Activated naive CD8-positive, alpha-beta T cell treated with anti-CD3 and anti-CD28 coated beads, Interleukin-2, amount 50 U/mL, for 24 hours (primary cell): Measurements from ENCODE around the gene PDE2A.

ENCODE experiments used
- ATAC-seq: fragments of 150-1000 bp; cut with Tn5 transposase; one replicate; pipeline ENCODE4 v1.10.0; 2021
- DNase-seq: peaks from one replicate; pipeline ENCODE4 v3.0.0; 2021
- H3K27ac Mint-ChIP-seq: one replicate; pipeline ENCODE4 v1.8.0; 2021; ENCODE audit warnings: mild to moderate bottlenecking, mixed read lengths
- H3K27me3 Mint-ChIP-seq: one replicate; pipeline ENCODE4 v1.8.0; 2021; ENCODE audit warnings: mixed read lengths
- H3K36me3 Mint-ChIP-seq: one replicate; pipeline ENCODE4 v1.8.0; 2021; ENCODE audit warnings: low read depth, mixed read lengths
- H3K4me1 Mint-ChIP-seq: one replicate; pipeline ENCODE4 v1.8.0; 2021; ENCODE audit warnings: mixed read lengths
- H3K4me3 Mint-ChIP-seq: one replicate; pipeline ENCODE4 v1.8.0; 2021; ENCODE audit warnings: mild to moderate bottlenecking, moderate library complexity, mixed read lengths
- H3K9me3 Mint-ChIP-seq: one replicate; pipeline ENCODE4 v1.8.0; 2021; ENCODE audit warnings: mixed read lengths

PDE2A gene

DNA sequence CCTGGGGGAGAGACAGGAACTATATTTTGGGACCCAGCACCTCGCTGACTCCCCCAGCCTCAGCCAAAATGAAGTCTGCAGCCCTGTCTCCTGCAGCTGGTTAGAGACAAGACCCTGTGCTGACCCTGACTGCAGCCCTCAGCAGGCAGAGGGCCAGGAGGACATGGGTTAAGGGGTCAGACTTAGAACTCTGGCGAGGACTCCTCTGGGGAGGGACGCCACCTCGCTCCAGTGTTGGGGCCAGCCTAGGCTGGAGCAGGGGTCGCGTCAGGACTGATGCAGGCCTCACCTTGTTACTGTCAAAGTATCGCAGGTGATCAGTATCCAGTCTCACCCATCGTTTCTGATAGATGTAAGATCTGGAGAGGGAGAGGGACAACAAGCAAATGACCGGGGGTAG lies 36.9 kb upstream of the PDE2A start:
- no peak overlapping the region for H3K4me3 Mint-ChIP-seq
- no peaks in the 10 kb centered on the region for H3K9me3 Mint-ChIP-seq
- no peaks in the 10 kb centered on the region for H3K27me3 Mint-ChIP-seq
- ATAC-seq (no peak), DNase-seq (no peak)
- H3K4me1 Mint-ChIP-seq, result peaks cover 3% of the 10 kb centered on the region
- no peak overlapping the region for H3K27ac Mint-ChIP-seq
- peaks cover 16% of the 10 kb centered on the region for H3K36me3 Mint-ChIP-seq

- Mint-ChIP-seq H3K4me3 (no peak overlapping the region), H3K9me3 (no peaks in the 10 kb centered on the region), H3K27ac (no peak overlapping the region), H3K4me1 (peaks cover 3% of the 10 kb centered on the region), H3K36me3 (peaks cover 18% of the 10 kb centered on the region), H3K27me3 (no peaks in the 10 kb centered on the region)
- ATAC-seq (no peak), DNase-seq (no peak)
Observed at GRCh38 chr11:72710278-72710677, 36.1 kb upstream of the PDE2A start.

DNA sequence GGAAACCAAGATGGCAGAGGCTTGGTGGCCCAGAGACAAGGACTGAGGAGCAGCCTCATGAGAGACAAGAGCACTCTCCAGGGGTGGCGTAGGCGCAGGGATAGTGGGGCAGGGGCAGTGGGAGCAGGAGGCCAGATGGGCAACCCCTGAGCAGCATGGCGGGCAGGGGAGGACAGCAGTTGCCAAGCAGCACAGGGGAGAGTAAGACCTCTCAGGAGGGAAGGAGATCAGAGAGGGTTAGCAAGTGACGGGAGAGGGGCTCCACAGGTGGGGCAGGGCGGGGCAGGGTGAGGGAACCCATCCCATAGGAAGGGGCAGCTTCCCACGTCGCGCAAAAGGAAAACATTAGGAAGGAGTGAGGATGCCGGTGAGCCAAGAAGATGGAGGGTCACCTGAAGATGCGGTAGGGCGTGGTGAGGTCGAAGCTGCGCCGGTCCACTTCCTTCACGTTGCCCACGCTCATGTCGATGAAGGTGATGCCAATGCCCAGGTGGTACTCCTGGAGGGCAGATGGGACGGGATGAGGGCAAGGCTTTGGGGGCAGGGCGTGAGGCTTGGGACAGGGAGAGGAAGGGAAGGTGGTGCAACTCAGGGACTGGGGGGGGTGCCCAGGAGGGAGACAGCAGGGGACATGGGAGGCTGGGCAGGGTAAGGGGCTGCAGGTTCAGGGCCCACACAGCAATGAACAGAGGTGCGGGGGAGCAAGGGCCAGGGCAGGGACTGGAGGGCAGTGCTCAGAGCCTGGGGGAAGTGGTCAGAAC lies 35.4 kb upstream of the PDE2A start:
- H3K27ac Mint-ChIP-seq, result no peak overlapping the region
- H3K4me1 Mint-ChIP-seq, result peaks cover 3% of the 10 kb centered on the region
- H3K36me3 Mint-ChIP-seq, result peaks cover 18% of the 10 kb centered on the region
- no peak overlapping the region for H3K4me3 Mint-ChIP-seq
- ATAC-seq (no peak), DNase-seq (no peak)
- H3K27me3 Mint-ChIP-seq, result no peaks in the 10 kb centered on the region
- H3K9me3 Mint-ChIP-seq, result no peaks in the 10 kb centered on the region

DNA sequence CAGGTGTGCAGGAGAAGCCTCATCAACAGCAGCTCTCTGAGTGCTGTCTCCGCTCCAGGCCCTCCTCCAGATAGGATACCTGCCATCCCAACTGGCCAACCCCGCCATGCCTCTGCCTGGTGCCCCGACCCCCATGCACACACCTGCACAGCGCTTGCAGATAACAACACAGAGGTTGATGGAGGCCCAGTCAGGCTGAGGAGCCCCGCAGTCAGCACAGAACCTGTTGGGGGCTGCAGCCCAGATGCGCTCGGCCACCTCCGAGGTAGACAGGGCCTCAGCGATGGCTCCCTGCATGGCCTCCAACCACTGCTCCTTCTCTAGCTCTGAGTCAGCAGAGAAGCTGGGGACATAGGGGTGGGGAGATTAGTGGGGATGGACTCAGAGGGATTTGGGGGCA lies 32.8 kb upstream of the PDE2A start:
- H3K27ac Mint-ChIP-seq, result no peak overlapping the region
- no peaks in the 10 kb centered on the region for H3K27me3 Mint-ChIP-seq
- ATAC-seq (no peak), DNase-seq (no peak)
- no peak overlapping the region for H3K4me3 Mint-ChIP-seq
- peaks cover 18% of the 10 kb centered on the region for H3K36me3 Mint-ChIP-seq
- H3K9me3 Mint-ChIP-seq, result no peaks in the 10 kb centered on the region
- no peaks in the 10 kb centered on the region for H3K4me1 Mint-ChIP-seq

- H3K36me3 Mint-ChIP-seq, result peaks cover 18% of the 10 kb centered on the region
- no peaks in the 10 kb centered on the region for H3K27me3 Mint-ChIP-seq
- H3K4me1 Mint-ChIP-seq, result no peaks in the 10 kb centered on the region
- H3K9me3 Mint-ChIP-seq, result no peaks in the 10 kb centered on the region
- DNase-seq (no peak), ATAC-seq (no peak)
- H3K4me3 Mint-ChIP-seq, result no peak overlapping the region
- H3K27ac Mint-ChIP-seq, result no peak overlapping the region
Observed at GRCh38 chr11:72706579-72706978, 32.4 kb upstream of the PDE2A start.

GRCh38 chr11:72705442-72706365 lies 31.5 kb upstream of the PDE2A start:
- Mint-ChIP-seq H3K27ac (no peak overlapping the region), H3K9me3 (no peaks in the 10 kb centered on the region), H3K27me3 (no peaks in the 10 kb centered on the region), H3K4me3 (no peak overlapping the region), H3K36me3 (peaks cover 17% of the 10 kb centered on the region), H3K4me1 (no peaks in the 10 kb centered on the region)
- no peak for DNase-seq
- no peak for ATAC-seq

DNA sequence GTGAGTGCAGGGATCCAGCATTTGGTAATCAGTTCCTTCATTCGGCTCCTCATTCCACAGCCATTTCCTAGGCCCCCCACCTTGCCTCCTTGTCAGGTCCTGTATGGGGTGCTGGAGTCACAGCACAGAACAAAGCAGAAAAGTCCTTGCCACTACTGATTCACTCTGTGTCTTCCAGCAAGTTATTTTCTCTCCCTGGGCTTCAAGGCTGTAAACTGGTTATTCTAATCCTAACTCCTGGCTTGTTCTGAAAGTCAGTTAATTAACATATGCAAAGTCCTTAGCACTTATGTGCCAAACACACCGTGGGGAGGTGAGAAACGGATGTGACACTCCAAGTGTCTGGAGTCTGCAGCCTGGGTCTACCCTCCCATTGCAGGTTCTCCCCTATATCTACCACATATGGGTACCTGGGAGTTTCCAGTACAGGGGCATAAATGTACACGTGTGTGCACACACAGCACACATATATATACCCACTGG lies 30.6 kb upstream of the PDE2A start:
- H3K4me3 Mint-ChIP-seq, result no peak overlapping the region
- no peak for ATAC-seq
- no peaks in the 10 kb centered on the region for H3K4me1 Mint-ChIP-seq
- DNase-seq, result no peak
- peak overlapping the region; percentile 25 for H3K27ac Mint-ChIP-seq
- H3K9me3 Mint-ChIP-seq, result no peaks in the 10 kb centered on the region
- no peaks in the 10 kb centered on the region for H3K27me3 Mint-ChIP-seq
- peaks cover 20% of the 10 kb centered on the region for H3K36me3 Mint-ChIP-seq

DNA sequence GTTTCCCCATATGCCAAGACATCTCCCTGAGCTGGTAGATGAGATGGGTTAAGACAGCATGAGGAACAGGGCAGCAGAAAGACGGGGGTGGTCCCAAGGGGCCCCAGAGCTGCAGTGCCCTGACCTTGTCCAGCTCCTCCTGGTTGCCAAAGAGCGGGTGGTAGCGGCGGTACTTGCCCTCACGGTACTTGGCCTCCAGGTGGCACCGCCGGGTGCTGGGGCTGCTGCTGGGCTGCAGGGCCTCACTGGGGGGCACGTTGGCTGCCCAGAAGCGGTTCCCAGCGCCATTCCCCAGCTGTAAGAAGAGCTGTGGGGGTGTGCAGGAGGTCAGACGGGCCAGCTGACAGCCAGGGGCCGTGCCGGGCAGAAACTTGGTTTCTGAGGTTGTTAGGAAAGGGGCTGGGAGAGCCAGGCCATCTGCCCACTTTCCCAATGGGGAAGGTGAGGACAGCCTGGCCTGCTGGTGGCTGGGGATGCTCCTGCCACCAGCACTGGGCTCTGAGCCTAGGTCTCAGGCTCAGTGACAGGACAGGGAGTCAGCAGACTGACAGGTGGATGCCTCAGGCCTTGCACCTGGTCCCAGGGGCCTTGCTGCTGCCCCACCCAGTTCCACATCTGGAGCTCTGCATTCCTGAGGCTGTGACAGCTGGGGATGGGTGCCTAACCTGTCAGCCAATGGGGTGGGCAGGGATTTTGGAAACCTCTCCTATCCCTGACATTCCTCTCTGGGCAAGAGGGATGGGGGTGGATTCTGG lies 30.0 kb upstream of the PDE2A start:
- no peaks in the 10 kb centered on the region for H3K9me3 Mint-ChIP-seq
- peaks cover 17% of the 10 kb centered on the region for H3K36me3 Mint-ChIP-seq
- H3K4me3 Mint-ChIP-seq, result no peak overlapping the region
- no peak overlapping the region for H3K27ac Mint-ChIP-seq
- peak; percentile 22 for ATAC-seq
- no peak for DNase-seq
- H3K27me3 Mint-ChIP-seq, result no peaks in the 10 kb centered on the region
- H3K4me1 Mint-ChIP-seq, result no peaks in the 10 kb centered on the region

- Mint-ChIP-seq H3K27me3 (no peaks in the 10 kb centered on the region), H3K4me3 (no peak overlapping the region)
- DNase-seq, result no peak
Observed at GRCh38 chr11:72703267-72704008, 29.2 kb upstream of the PDE2A start.

DNA sequence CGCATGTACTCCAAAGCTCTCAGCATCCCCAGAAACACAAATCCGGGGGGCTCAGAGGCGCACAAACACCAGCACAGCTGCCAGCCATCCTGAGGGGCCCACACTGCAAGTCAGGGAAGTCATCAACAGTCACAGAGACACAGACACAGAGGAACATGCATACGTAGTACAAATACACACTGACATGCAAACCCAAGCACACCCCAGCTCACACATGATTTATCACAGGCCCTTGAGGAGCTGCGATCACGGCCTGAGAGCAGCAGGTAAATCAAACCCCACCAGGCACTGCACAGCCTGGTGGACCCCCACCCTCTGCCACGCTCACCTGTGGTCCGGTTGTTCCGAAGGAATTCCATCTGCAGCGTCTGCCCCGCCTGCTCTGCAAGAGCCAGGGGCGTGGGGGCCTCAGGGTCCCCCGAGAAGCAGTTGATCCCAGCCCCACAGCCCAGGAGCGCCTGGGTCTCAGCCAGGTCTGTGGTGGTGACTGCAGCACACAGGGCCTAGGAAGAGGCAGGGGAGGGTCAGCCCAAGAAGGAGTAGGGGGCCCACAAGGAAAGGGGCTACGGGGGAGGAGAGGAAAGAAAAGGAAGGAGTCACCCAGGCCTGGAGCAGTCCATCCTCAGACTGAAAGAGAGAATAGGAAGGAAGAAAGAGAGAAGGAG lies 28.5 kb upstream of the PDE2A start:
- Mint-ChIP-seq H3K9me3 (no peaks in the 10 kb centered on the region), H3K4me3 (no peak overlapping the region), H3K27me3 (no peaks in the 10 kb centered on the region), H3K4me1 (no peaks in the 10 kb centered on the region), H3K27ac (no peak overlapping the region), H3K36me3 (peaks cover 14% of the 10 kb centered on the region)
- DNase-seq, result no peak
- no peak for ATAC-seq

More at GRCh38 chr11:72703267-72704008, 29.2 kb upstream of the PDE2A start:
- H3K4me1 Mint-ChIP-seq, result no peaks in the 10 kb centered on the region
- no peaks in the 10 kb centered on the region for H3K9me3 Mint-ChIP-seq
- no peak overlapping the region for H3K27ac Mint-ChIP-seq
- no peak for ATAC-seq
- peaks cover 16% of the 10 kb centered on the region for H3K36me3 Mint-ChIP-seq

- no peak overlapping the region for H3K27ac Mint-ChIP-seq
Observed at GRCh38 chr11:72702096-72702495, 27.9 kb upstream of the PDE2A start.

DNA sequence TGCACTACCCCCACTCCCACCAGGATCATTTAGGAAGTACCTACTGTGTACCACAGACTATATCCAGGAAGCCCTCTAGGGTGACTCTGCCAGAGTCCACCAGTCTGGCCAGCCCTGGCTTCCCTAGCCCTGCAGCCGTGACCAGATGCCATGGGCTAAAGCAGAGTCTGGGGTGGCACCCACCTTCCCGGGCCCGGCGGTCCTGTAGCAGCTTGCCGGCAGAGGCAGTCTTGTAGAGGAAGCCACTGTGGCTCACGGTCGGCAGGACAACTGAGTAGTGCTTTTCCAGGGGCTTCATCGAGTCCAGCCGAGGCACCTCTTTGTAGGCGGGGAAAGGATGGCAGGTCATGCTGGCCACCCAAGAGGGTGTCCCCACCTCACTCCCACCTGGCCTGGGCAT lies 27.2 kb upstream of the PDE2A start:
- H3K36me3 Mint-ChIP-seq, result peaks cover 13% of the 10 kb centered on the region
- no peak overlapping the region for H3K27ac Mint-ChIP-seq
- ATAC-seq (no peak), DNase-seq (no peak)
- no peaks in the 10 kb centered on the region for H3K9me3 Mint-ChIP-seq
- H3K27me3 Mint-ChIP-seq, result no peaks in the 10 kb centered on the region
- H3K4me1 Mint-ChIP-seq, result no peaks in the 10 kb centered on the region
- H3K4me3 Mint-ChIP-seq, result no peak overlapping the region

More at GRCh38 chr11:72702096-72702495, 27.9 kb upstream of the PDE2A start:
- DNase-seq, result no peak
- no peak overlapping the region for H3K4me3 Mint-ChIP-seq
- H3K9me3 Mint-ChIP-seq, result no peaks in the 10 kb centered on the region
- H3K4me1 Mint-ChIP-seq, result no peaks in the 10 kb centered on the region
- peaks cover 12% of the 10 kb centered on the region for H3K36me3 Mint-ChIP-seq
- no peak for ATAC-seq
- H3K27me3 Mint-ChIP-seq, result no peaks in the 10 kb centered on the region

GRCh38 chr11:72700146-72700545 lies 25.9 kb upstream of the PDE2A start:
- H3K4me1 Mint-ChIP-seq, result no peaks in the 10 kb centered on the region
- ATAC-seq (no peak), DNase-seq (no peak)
- no peaks in the 10 kb centered on the region for H3K9me3 Mint-ChIP-seq
- H3K27me3 Mint-ChIP-seq, result no peaks in the 10 kb centered on the region
- H3K4me3 Mint-ChIP-seq, result no peak overlapping the region
- H3K36me3 Mint-ChIP-seq, result peaks cover 11% of the 10 kb centered on the region
- no peak overlapping the region for H3K27ac Mint-ChIP-seq
